ENCODE results near the gene ITPR3.

ITPR3 gene

DNA sequence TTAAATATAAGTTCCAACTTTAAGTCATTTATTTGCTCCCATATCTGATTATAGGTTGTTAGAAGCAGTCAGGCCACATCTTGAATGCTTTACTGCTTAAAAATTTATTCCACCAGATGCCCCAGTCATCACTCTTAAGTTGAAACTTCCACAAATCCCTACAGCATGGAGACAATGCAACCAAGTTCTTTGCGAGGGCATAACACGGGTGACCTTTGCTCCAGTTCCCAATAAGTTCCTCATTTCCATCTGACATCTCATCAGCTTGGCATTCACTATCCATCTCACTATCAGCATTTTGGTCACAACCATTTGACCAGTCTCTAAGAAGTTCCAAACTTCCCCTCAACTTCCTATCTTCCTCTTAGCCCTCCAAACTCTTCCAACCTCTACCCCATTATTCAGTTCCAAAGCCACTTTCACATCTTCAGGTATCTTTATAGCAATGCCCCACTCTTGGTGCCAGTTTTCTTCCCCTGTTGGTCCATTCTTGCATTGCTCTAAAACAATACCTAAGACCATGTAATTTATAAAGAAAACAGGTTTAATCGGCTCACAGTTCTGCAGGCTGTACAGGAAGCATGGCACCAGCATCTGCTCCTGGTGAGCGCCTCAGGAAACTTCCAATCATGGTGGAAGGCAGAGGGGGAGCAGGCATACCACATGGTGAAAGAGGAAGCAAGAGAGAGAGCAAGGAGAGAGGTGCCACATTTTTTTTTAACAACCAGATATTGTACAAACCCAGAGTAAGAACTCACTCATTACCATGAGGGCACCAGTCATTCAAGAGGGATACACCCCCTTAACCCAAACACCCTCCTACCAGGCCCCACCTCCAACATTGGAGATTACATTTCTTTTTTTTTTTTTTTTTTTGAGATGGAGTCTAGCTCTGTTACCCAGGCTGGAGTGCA, 15.9 kb upstream of the ITPR3 start:
- no peak for TF ChIP-seq Cebpa-rat (IDR thresholded peaks at IDR 0.05)
- H3K36me3 ChIP-seq: no peaks in the 10 kb centered on the region
- H3K27ac ChIP-seq: peak overlapping the region in 1 of 11 experiments; percentile 14; a peak in 1 of 22 replicates

DNA sequence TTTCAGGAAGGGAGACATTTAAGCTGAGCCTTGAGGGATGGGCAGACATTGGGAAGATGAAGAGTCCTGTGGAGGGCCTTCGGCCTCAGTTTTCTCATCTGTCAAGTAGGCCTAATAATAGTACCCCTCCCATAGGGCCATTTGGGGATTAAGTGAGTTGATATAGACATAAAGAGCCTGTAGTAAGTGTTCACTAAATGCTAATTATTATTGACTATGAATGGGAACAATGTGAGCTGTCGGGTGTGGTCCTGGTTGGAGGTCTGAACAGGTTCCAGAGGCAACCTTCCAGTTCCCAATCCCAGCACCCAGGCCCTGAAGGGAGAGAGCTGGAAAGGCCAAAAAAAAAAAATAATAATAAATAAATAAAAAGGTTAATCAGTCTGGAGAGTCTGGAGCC, 14.5 kb upstream of the ITPR3 start:
- H4K20me1 ChIP-seq: no peaks in the 10 kb centered on the region
- H3K4me3 ChIP-seq: no peak overlapping the region
- H3K27me3 ChIP-seq: no peaks in the 10 kb centered on the region
- peaks cover 28 to 54% (median 40%) of the 10 kb centered on the region in 10 experiments for H3K4me1 ChIP-seq
- TF ChIP-seq Cebpa-rat (IDR thresholded peaks at IDR 0.05): no peak
- H3K4me2 ChIP-seq: no peak overlapping the region
- no peaks in the 10 kb centered on the region for H3K9me3 ChIP-seq (replicated peaks in 1 of 11)
- no peak overlapping the region for H3K27ac ChIP-seq
- H3K36me3 ChIP-seq: no peaks in the 10 kb centered on the region
- no peak overlapping the region for H3K9ac ChIP-seq

More for the DNA sequence above, 15.9 kb upstream of the ITPR3 start:
- H3K4me3 ChIP-seq: no peak overlapping the region
- no peaks in the 10 kb centered on the region for H4K20me1 ChIP-seq
- no peak overlapping the region for H3K9ac ChIP-seq
- H3K4me1 ChIP-seq: peaks cover 28 to 43% (median 33%) of the 10 kb centered on the region in 10 experiments
- H3K27me3 ChIP-seq: no peaks in the 10 kb centered on the region
- H3K9me3 ChIP-seq (replicated peaks in 1 of 11): peaks cover 0 to 6% (median 0%) of the 10 kb centered on the region in 11 experiments; a peak in 1 of 22 replicates
- H3K4me2 ChIP-seq: peak overlapping the region in 5 of 11 experiments; percentile 43 to 60 (median 50); a peak in 9 of 22 replicates

DNA sequence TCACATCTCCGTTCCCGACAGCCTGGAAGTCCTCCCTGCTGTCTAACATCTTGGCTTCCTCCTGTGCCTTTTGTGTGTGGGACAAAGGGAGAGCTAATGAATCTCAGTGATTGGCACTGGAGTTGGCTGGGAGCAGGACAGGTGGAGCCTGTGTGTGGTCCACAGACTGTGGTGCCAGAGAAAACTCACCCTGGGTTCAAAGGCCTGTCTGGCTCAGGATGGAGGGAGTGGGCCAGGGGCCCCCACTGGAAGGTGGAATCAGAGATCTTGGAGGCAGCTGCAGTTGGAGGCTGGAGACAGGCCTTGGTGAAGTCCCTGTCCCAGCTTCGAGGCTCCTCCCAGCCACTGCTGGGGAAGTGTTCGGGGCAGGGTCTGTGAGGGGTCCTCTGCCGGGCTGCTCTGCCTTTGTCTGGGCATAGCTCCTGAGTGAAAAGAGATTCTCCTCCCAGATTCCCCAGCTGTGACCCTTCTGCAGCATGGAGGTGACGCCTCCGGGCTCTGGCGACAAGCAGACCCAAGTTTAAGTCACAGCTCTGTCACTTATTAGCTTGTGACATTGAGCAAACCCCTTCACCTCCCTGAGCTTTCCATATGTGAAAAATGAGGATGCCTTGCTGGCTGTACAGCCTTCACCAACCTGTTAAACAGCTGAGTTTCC, 13.9 kb upstream of the ITPR3 start:
- Histone ChIP-seq H3K27ac (no peak overlapping the region), H3K4me3 (no peak overlapping the region), H3K9me3 (replicated peaks in 1 of 11) (peaks cover 0 to 4% (median 0%) of the 10 kb centered on the region in 11 experiments; a peak in 2 of 22 replicates), H3K9ac (no peak overlapping the region), H3K4me2 (no peak overlapping the region), H4K20me1 (no peaks in the 10 kb centered on the region), H3K4me1 (peaks cover 28 to 54% (median 45%) of the 10 kb centered on the region in 10 experiments), H3K27me3 (no peaks in the 10 kb centered on the region), H3K36me3 (no peaks in the 10 kb centered on the region)
- TF ChIP-seq Cebpa-rat (IDR thresholded peaks at IDR 0.05): no peak

GRCh38 chr6:33607784-33608161, 13.3 kb upstream of the ITPR3 start:
- peaks cover 0 to 5% (median 0%) of the 10 kb centered on the region in 11 experiments; a peak in 2 of 22 replicates for H3K9me3 ChIP-seq (replicated peaks in 1 of 11)
- H3K9ac ChIP-seq: no peak overlapping the region
- TF ChIP-seq Cebpa-rat (IDR thresholded peaks at IDR 0.05): no peak
- H3K4me3 ChIP-seq: no peak overlapping the region
- H4K20me1 ChIP-seq: no peaks in the 10 kb centered on the region
- no peaks in the 10 kb centered on the region for H3K36me3 ChIP-seq
- peak overlapping the region in 8 of 11 experiments; percentile 70 to 89 (median 81); a peak in 13 of 22 replicates for H3K4me2 ChIP-seq
- 0 out of 22 replicates have a peak overlapping the region, but pooled peaks of 1 of the 11 experiments have one; percentile 63 for H3K27ac ChIP-seq
- peaks cover 28 to 54% (median 49%) of the 10 kb centered on the region in 10 experiments for H3K4me1 ChIP-seq
- H3K27me3 ChIP-seq: no peaks in the 10 kb centered on the region

DNA sequence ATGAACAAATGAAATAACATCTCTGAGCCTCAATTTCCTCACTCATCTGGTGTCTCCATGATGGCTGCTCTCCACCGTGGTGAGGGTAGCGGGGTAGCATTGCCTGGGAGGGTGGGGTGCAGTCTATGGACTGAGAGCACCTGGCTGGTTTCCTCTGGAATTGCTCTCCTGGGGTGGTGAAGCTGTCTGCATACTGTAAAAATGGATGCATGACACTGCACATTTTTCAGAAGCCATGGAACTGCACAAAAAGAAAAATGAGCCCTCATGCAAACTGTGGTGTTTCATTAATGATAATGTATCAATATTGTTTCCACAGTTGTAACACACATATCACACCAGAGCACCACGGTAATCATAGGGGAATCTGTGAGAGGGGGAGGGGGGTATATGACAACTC, 12.1 kb upstream of the ITPR3 start:
- Histone ChIP-seq H3K27ac (peak overlapping the region in 4 of 11 experiments; percentile 22 to 63 (median 56); a peak in 6 of 22 replicates), H3K9me3 (replicated peaks in 1 of 11) (peaks cover 0 to 5% (median 0%) of the 10 kb centered on the region in 11 experiments; a peak in 2 of 22 replicates), H3K4me1 (peaks cover 26 to 67% (median 61%) of the 10 kb centered on the region in 10 experiments), H4K20me1 (no peaks in the 10 kb centered on the region), H3K4me2 (peak overlapping the region in 10 of 11 experiments; percentile 58 to 89 (median 81); a peak in 19 of 22 replicates), H3K9ac (peak overlapping the region in 3 of 11 experiments; percentile 33 to 55 (median 34); a peak in 3 of 22 replicates), H3K36me3 (no peaks in the 10 kb centered on the region), H3K4me3 (no peak overlapping the region), H3K27me3 (no peaks in the 10 kb centered on the region)
- TF ChIP-seq Cebpa-rat (IDR thresholded peaks at IDR 0.05): no peak

- H4K20me1 ChIP-seq: no peaks in the 10 kb centered on the region
- peaks cover 20 to 66% (median 61%) of the 10 kb centered on the region in 10 experiments for H3K4me1 ChIP-seq
- peak overlapping the region; percentile 58 to 89 (median 78) for H3K4me2 ChIP-seq
- no peaks in the 10 kb centered on the region for H3K27me3 ChIP-seq
- peak overlapping the region in 5 of 11 experiments; percentile 28 to 55 (median 34); a peak in 9 of 22 replicates for H3K9ac ChIP-seq
- peak overlapping the region in 7 of 11 experiments; percentile 15 to 63 (median 27); a peak in 11 of 22 replicates for H3K27ac ChIP-seq
- H3K9me3 ChIP-seq (replicated peaks in 1 of 11): peaks cover 0 to 5% (median 0%) of the 10 kb centered on the region in 11 experiments; a peak in 2 of 22 replicates
- no peaks in the 10 kb centered on the region for H3K36me3 ChIP-seq
- H3K4me3 ChIP-seq: peak overlapping the region in 1 of 10 experiments; percentile 14; a peak in 1 of 20 replicates
- no peak for TF ChIP-seq Cebpa-rat (IDR thresholded peaks at IDR 0.05)
These were observed 11.6 kb upstream of the ITPR3 start for GRCh38 chr6:33609528-33609927.

GRCh38 chr6:33610067-33610466, 11.1 kb upstream of the ITPR3 start:
- Histone ChIP-seq H3K4me1 (peaks cover 15 to 66% (median 59%) of the 10 kb centered on the region in 10 experiments), H3K36me3 (no peaks in the 10 kb centered on the region), H3K27ac (peak overlapping the region in 7 of 11 experiments; percentile 15 to 63 (median 27); a peak in 11 of 22 replicates), H3K9me3 (replicated peaks in 1 of 11) (peaks cover 0 to 5% (median 0%) of the 10 kb centered on the region in 11 experiments; a peak in 2 of 22 replicates), H3K4me3 (no peak overlapping the region), H3K9ac (peak overlapping the region in 4 of 11 experiments; percentile 33 to 55 (median 38); a peak in 7 of 22 replicates), H3K4me2 (peak overlapping the region; percentile 58 to 89 (median 78)), H3K27me3 (no peaks in the 10 kb centered on the region), H4K20me1 (no peaks in the 10 kb centered on the region)
- no peak for TF ChIP-seq Cebpa-rat (IDR thresholded peaks at IDR 0.05)

GRCh38 chr6:33610779-33611732, 10.1 kb upstream of the ITPR3 start:
- peak overlapping the region in 2 of 11 experiments; percentile 33 to 55; a peak in 6 of 22 replicates for H3K9ac ChIP-seq
- H3K4me2 ChIP-seq: peak overlapping the region in 9 of 11 experiments; percentile 70 to 89 (median 84); a peak in 17 of 22 replicates
- peaks cover 0 to 5% (median 0%) of the 10 kb centered on the region in 11 experiments; a peak in 2 of 22 replicates for H3K9me3 ChIP-seq (replicated peaks in 1 of 11)

More at GRCh38 chr6:33610779-33611732, 10.1 kb upstream of the ITPR3 start:
- no peaks in the 10 kb centered on the region for H4K20me1 ChIP-seq
- H3K27ac ChIP-seq: peak overlapping the region in 3 of 11 experiments; percentile 17 to 63 (median 27); a peak in 4 of 22 replicates
- H3K4me3 ChIP-seq: no peak overlapping the region
- H3K27me3 ChIP-seq: no peaks in the 10 kb centered on the region
- H3K36me3 ChIP-seq: no peaks in the 10 kb centered on the region
- H3K4me1 ChIP-seq: peaks cover 10 to 68% (median 53%) of the 10 kb centered on the region in 10 experiments
- no peak for TF ChIP-seq Cebpa-rat (IDR thresholded peaks at IDR 0.05)

Measured in BLaER1 treated with 17β-estradiol and CSF1 and Interleukin-3, amounts not matched to agents 10 nM and 100 nM (cell line).